Measurements from ENCODE around the gene RNF182. TPM values are rescaled to one million over a fixed set of nuclear protein-coding genes. Genes with fewer than 3 reads are reported as not detected.
"Not testable (repeated sequence)": the region's sequence is repeated elsewhere in the genome, so short reads cannot be mapped to it uniquely, and the experiment has no call there.

RNF182 gene
- total RNA-seq, 1 donor from 2014 or later = 0.19 TPM

- no peak for DNase-seq (ENCODE audit: low spot score)
- intact Hi-C loops (cut with DNase I) = no loop called here
Measured at GRCh38 chr6:13915561-13916229, 9.1 kb upstream of the RNF182 start.

GRCh38 chr6:13916230-13916944, 8.4 kb upstream of the RNF182 start:
- intact Hi-C loops (cut with DNase I) = no loop called here

GRCh38 chr6:13917141-13917540, 7.6 kb upstream of the RNF182 start:
- intact Hi-C loops (cut with DNase I) = no loop called here
- no peak for DNase-seq (ENCODE audit: low spot score)

More at GRCh38 chr6:13916230-13916944, 8.4 kb upstream of the RNF182 start:
- no peak for DNase-seq (ENCODE audit: low spot score)

- no peak for DNase-seq (ENCODE audit: low spot score)
- intact Hi-C loops (cut with DNase I) = no loop called here
Measured at GRCh38 chr6:13918686-13919250, 6.0 kb upstream of the RNF182 start.

- intact Hi-C loops (cut with DNase I) = no loop called here
- no peak for DNase-seq (ENCODE audit: low spot score)
Measured at GRCh38 chr6:13919861-13920260, 4.9 kb upstream of the RNF182 start.

GRCh38 chr6:13920552-13920951, 4.2 kb upstream of the RNF182 start:
- intact Hi-C loops (cut with DNase I) = no loop called here
- no peak for DNase-seq (ENCODE audit: low spot score)

- intact Hi-C loops (cut with DNase I) = no loop called here
- DNase-seq (ENCODE audit: low spot score) = no peak
Measured at GRCh38 chr6:13922750-13923149, 2.0 kb upstream of the RNF182 start.

- intact Hi-C loops (cut with DNase I) = no loop called here
- DNase-seq (ENCODE audit: low spot score) = no peak
Measured at GRCh38 chr6:13923527-13924145, 1.1 kb upstream of the RNF182 start.

GRCh38 chr6:13924146-13924948, 405 bp upstream of the RNF182 start:
- intact Hi-C loops (cut with DNase I) = no loop called here

GRCh38 chr6:13926378-13926777, 1.6 kb downstream of the RNF182 start:
- DNase-seq (ENCODE audit: low spot score) = no peak
- intact Hi-C loops (cut with DNase I) = no loop called here

More at GRCh38 chr6:13924146-13924948, 405 bp upstream of the RNF182 start:
- no peak for DNase-seq (ENCODE audit: low spot score)

- intact Hi-C loops (cut with DNase I) = no loop called here
- DNase-seq (ENCODE audit: low spot score) = no peak
Measured at GRCh38 chr6:13927203-13927602, 2.5 kb downstream of the RNF182 start.

GRCh38 chr6:13929196-13929595, 4.4 kb downstream of the RNF182 start:
- no peak for DNase-seq (ENCODE audit: low spot score)
- intact Hi-C loops (cut with DNase I) = no loop called here

- intact Hi-C loops (cut with DNase I) = no loop called here
Measured at GRCh38 chr6:13931797-13932402, 7.1 kb downstream of the RNF182 start.

GRCh38 chr6:13932785-13933184, 8.0 kb downstream of the RNF182 start:
- intact Hi-C loops (cut with DNase I) = no loop called here

More at GRCh38 chr6:13931797-13932402, 7.1 kb downstream of the RNF182 start:
- no peak for DNase-seq (ENCODE audit: low spot score)

GRCh38 chr6:13934721-13935120, 10.0 kb downstream of the RNF182 start:
- no peak for DNase-seq (ENCODE audit: low spot score)
- intact Hi-C loops (cut with DNase I) = no loop called here

More at GRCh38 chr6:13932785-13933184, 8.0 kb downstream of the RNF182 start:
- DNase-seq (ENCODE audit: low spot score) = no peak

GRCh38 chr6:13935190-13935880, 10.6 kb downstream of the RNF182 start:
- intact Hi-C loops (cut with DNase I) = no loop called here
- no peak for DNase-seq (ENCODE audit: low spot score)

- intact Hi-C loops (cut with DNase I); DNase-seq (ENCODE audit: low spot score): not testable (repeated sequence)
Measured at GRCh38 chr6:13935881-13936261, 11.1 kb downstream of the RNF182 start.

- DNase-seq (ENCODE audit: low spot score) = no peak
- intact Hi-C loops (cut with DNase I) = no loop called here
Measured at GRCh38 chr6:13941902-13942301, 17.1 kb downstream of the RNF182 start.

- intact Hi-C loops (cut with DNase I) = no loop called here
- no peak for DNase-seq (ENCODE audit: low spot score)
Measured at GRCh38 chr6:13943943-13944342, 19.2 kb downstream of the RNF182 start.
